ENCODE results near the gene EIF1AD. TPM values are rescaled to one million over a fixed set of nuclear protein-coding genes. Genes with fewer than 3 reads are reported as not detected.

The EIF1AD gene
- total and polyA plus RNA-seq, 2 of the 8 experiments (the other 6 are each of a cell fraction or from before 2014, with no cell fraction given): 32.6 to 39.9 TPM

DNA sequence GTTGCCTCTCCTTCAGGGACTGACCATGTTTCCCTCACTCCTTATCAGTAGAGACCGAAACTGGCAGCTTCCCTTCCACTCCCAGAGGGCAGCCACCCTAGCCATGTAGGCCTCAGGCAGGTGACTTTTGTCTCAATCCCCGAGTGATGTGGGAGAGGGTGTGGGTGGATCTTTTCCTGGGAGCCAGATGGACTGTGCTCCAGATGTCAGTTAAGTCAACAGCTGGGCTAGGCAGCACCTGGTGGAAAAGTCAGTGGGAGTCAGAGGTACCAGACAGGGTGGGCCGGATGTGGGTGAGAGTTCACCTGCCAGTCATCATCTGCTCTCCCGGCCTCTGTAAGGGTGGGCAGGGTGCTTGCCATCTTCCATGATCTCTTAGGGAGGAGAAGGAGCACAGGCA, 2.2 kb upstream of the EIF1AD start (continued):
- TF ChIP-seq KDM4A (IDR thresholded peaks at IDR 0.05; ENCODE audit: low read depth, low read length, severe bottlenecking) (no peak), CTBP2 (IDR thresholded peaks at IDR 0.05; ENCODE audit: borderline replicate concordance, insufficient read depth, insufficient read length, low read length) (no peak), ZNF274 (IDR thresholded peaks at IDR 0.05; ENCODE audit: borderline replicate concordance, extremely low read depth, low read length) (no peak), TAF7 (optimal IDR thresholded peaks at IDR 0.05; ENCODE audit: borderline replicate concordance, low read depth, low read length) (no peak)

Data from H1 (cell line).